Measurements from ENCODE around the gene GCNT2.
"Not testable (repeated sequence)": the region's sequence is repeated elsewhere in the genome, so short reads cannot be mapped to it uniquely, and the experiment has no call there.

Gene GCNT2

GRCh38 chr6:10514049-10514780 lies 6.9 kb upstream of the GCNT2 start:
- DNase-seq (ENCODE audit: low read depth in 2 of 2), result no peak

- DNase-seq (ENCODE audit: low read depth in 2 of 2), result no peak
These were observed 4.2 kb upstream of the GCNT2 start for GRCh38 chr6:10516953-10517352.

GRCh38 chr6:10518557-10519407 lies 2.4 kb upstream of the GCNT2 start:
- no peak for DNase-seq (ENCODE audit: low read depth in 2 of 2)

GRCh38 chr6:10519408-10519697 lies 1.8 kb upstream of the GCNT2 start:
- not testable (repeated sequence) for DNase-seq (ENCODE audit: low read depth in 2 of 2)

GRCh38 chr6:10520468-10520867 lies 683 bp upstream of the GCNT2 start:
- DNase-seq (ENCODE audit: low read depth in 2 of 2), result no peak

- no peak for DNase-seq (ENCODE audit: low read depth in 2 of 2)
These were observed 1.9 kb downstream of the GCNT2 start for GRCh38 chr6:10522929-10523573.

- no peak for DNase-seq (ENCODE audit: low read depth in 2 of 2)
These were observed 5.0 kb downstream of the GCNT2 start for GRCh38 chr6:10526156-10526555.

- no peak for DNase-seq (ENCODE audit: low read depth in 2 of 2)
These were observed 7.2 kb downstream of the GCNT2 start for GRCh38 chr6:10528158-10528981.

- no peak for DNase-seq (ENCODE audit: low read depth in 2 of 2)
These were observed 8.2 kb downstream of the GCNT2 start for GRCh38 chr6:10529231-10529801.

GRCh38 chr6:10529828-10530374 lies 8.8 kb downstream of the GCNT2 start:
- not testable (repeated sequence) for DNase-seq (ENCODE audit: low read depth in 2 of 2)

GRCh38 chr6:10531503-10531902 lies 10.4 kb downstream of the GCNT2 start:
- no peak for DNase-seq (ENCODE audit: low read depth in 2 of 2)

- no peak for DNase-seq (ENCODE audit: low read depth in 2 of 2)
These were observed 10.8 kb downstream of the GCNT2 start for GRCh38 chr6:10531942-10532341.

- DNase-seq (ENCODE audit: low read depth in 2 of 2), result no peak
These were observed 11.2 kb downstream of the GCNT2 start for GRCh38 chr6:10532392-10532791.

- DNase-seq (ENCODE audit: low read depth in 2 of 2), result no peak
These were observed 13.2 kb downstream of the GCNT2 start for GRCh38 chr6:10534419-10534762.

GRCh38 chr6:10535193-10535592 lies 14.0 kb downstream of the GCNT2 start:
- no peak for DNase-seq (ENCODE audit: low read depth in 2 of 2)

GRCh38 chr6:10537726-10538125 lies 16.6 kb downstream of the GCNT2 start:
- DNase-seq (ENCODE audit: low read depth in 2 of 2), result no peak

- DNase-seq (ENCODE audit: low read depth in 2 of 2), result no peak
These were observed 19.1 kb downstream of the GCNT2 start for GRCh38 chr6:10540073-10540746.

- no peak for DNase-seq (ENCODE audit: low read depth in 2 of 2)
These were observed 20.4 kb downstream of the GCNT2 start for GRCh38 chr6:10541591-10541990.

GRCh38 chr6:10542213-10542612 lies 21.1 kb downstream of the GCNT2 start:
- DNase-seq (ENCODE audit: low read depth in 2 of 2), result no peak

GRCh38 chr6:10543488-10543887 lies 22.3 kb downstream of the GCNT2 start:
- DNase-seq (ENCODE audit: low read depth in 2 of 2), result no peak

- DNase-seq (ENCODE audit: low read depth in 2 of 2), result no peak
These were observed 24.3 kb downstream of the GCNT2 start for GRCh38 chr6:10545482-10545881.

All from stimulated activated CD8-positive, alpha-beta memory T cell treated with anti-CD3 and anti-CD28 coated beads, Interleukin-7, amount 100 ng/mL, for 4 hours (primary cell).